Left colon (tissue), 2 donors: ENCODE results near the gene TSSK6. TPM values are rescaled to one million over a fixed set of nuclear protein-coding genes. Genes with fewer than 3 reads are reported as not detected.

Experiments used
- ATAC-seq: fragments of 200-7000 bp; cut with Tn5 transposase; one replicate; pipeline ENCODE4 v1.9.1; 2020; ENCODE audit warnings: mild to moderate bottlenecking, moderate library complexity
- DNase-seq, 2 donors: peaks; one replicate each; pipeline ENCODE4 v3.0.0-alpha.2; 2020
- intact Hi-C, 2 donors: fragments of 100-400 bp; cut with DNase I in 1 of 2; cut with micrococcal nuclease in 1 of 2; formaldehyde crosslinking; loops; one replicate each; pipeline versions ENCODE4 v1.11.2 to v1.14.0; 2022; cut with DNase I, micrococcal nuclease
- total RNA-seq, 2 donors: library from RNA; stranded (reverse); fragmentation: NEBNext Ultra II Directional; extraction: Animal tissue kit (Norgen Biotek cat#: 25700); gene quantifications; one replicate each; pipeline ENCODE4 v1.2.1, GENCODE V29; 2021
- donor health status: DM: no; HTN: no; CAD: no.
- donor health status: DM: yes; HTN: yes; CAD: no.

TSSK6 gene
- total RNA-seq, 2 donors from 2014 or later, result 1.6 to 2.8 TPM

DNA sequence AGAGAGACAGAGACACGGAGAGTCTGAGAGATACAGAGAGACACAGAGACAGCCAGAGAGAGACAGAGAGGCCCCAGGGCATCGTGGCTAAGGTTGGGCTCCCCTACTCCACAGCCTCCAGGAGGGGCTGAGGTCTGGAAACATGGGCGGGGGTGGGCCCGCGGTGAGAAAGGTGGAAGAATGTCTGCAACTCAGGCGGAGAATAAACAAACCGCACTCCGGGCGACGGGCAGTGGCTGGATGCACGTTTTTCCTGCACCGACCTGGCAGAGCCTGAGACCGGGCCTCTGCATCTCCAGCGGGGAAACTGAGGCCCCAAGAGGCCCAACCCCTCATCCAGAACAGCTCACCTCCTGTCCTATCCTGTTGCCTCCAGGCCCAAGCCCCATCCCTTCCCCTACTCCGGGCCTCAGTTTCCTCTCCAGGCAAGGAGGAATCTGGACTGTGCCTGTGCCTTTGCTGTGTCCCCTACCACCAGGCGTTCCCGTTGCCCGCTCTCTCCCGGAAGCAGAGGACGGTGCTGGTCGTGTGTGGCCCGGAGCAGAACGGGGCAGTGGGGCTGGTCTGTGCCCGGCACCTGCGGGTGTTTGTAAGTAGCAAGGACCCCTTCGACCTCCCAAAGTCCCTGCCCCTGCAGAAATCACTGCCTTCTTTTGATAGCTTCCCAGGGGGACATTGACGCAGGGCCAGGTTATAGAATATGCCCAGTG lies 19.4 kb upstream of the TSSK6 start:
- intact Hi-C loops, result loop anchor here (5.0 to 10.0 kb wide), 2 partner anchors 108 to 420 kb away; partner anchors contain the start of gene GMIP (in 1 of the 2)
- DNase-seq (no peak), ATAC-seq (no peak)

DNA sequence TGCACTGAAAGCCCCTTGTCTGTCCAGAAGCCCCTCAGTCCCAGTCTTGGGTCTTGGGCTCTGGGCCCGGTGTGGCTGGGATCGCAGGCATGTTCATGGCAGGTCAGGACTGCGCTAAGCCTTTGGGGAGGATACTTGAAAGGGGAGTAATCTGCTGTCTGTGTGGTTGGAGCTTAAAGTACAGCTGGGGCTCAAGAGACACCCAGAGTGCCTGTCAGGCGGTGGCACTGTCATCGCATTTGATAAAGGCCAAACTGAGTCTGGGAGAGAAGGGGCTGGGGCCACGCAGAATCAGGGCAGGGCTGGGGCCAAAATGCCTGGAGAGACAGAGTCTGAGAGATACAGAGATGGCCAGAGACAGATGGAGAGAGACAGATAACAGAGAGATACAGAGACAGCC lies 18.5 kb upstream of the TSSK6 start:
- ATAC-seq (no peak), DNase-seq (no peak)
- intact Hi-C loops, result loop anchor here in 1 of 2 donors (10.0 kb wide), 1 partner anchor 421 kb away; no protein-coding TSS in a partner anchor

DNA sequence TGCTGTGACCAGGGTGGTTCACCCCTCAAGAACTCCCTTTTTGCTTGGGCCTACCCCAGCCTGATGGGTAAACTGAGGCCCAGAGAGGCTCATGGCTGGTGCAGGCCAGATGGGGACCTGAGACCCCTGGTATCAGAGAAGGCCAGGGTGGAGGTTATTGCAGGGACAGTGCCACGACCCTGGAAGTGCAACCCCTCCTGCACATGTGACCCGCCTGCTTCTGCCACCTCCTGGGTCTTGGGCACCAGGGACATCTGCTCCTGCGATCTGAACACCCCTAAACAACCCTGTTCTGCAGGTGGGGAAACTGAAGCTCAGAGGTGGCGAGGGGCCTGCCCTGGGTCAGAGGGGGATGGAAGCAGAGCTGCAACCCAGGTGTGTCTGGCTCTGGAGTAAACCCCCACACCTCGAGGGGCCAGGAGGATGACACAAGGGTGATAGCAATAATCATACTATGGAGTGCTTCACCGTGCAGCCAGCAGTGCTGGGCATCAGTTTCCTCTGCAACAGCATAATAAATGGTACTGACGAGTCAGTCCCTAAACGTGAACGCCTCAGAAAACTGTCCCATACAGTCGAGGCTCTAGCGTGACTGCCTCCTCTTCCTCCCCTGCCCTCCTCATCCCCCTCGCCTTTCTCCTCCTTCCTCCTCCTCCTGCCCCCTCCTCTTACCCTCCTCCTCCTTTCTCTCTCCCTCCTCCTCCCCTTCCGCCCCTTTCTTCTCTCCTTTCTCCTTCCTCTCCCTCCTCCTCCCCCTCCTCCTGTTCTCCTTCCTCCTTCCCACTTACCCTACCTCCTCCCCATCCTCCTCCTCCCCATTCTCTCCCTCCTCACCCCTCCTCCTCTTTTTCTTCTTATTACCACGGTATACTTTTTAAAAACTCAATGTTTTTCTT lies 17.7 kb upstream of the TSSK6 start:
- intact Hi-C loops, result loop anchor here in 1 of 2 donors (10.0 kb wide), 1 partner anchor 422 kb away; no protein-coding TSS in a partner anchor
- DNase-seq (no peak), ATAC-seq (no peak)

DNA sequence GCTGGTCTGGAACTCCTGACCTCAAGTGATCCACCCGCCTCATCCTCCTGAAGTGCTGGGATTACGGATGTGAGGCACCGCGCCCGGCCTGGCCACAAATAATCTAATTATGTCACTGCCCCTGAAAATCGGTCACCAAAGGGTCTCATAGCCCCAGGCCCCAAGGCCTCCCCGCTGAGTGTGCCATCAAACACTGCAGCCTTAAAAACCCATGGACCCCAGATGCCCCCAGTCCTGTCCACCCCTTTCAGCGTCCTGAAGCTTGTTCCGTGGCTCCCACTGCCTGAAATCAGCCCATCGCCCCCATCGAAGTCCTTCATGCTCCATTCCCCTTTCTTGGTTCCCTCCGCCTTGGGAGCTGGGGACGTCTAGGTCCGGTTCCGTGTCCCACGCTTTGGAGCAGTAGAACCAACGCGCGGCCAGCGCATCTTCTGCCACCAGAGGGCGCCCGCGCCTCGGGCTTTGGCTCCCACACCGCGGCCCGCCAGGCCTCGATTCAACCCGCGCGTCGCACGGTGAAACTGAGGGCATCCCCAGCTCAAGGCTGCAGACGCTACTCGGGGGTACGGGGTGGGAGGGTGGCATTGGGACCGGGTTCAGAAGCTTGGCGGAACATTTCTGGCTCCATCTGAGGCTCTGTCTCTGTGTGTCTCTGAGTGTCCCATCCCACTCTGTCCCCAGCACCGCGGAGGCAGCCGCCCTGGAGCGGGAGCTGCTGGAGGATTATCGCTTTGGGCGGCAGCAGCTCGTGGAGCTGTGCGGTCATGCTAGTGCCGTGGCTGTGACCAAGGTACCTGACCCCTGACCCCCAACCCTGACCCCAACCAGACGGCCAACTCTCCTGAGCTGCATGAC lies 16.8 kb upstream of the TSSK6 start:
- ATAC-seq, result peak; percentile 72
- intact Hi-C loops, result loop anchor here in 1 of 2 donors (10.0 kb wide), 1 partner anchor 423 kb away; no protein-coding TSS in a partner anchor
- peak; percentile 51 to 91 for DNase-seq

DNA sequence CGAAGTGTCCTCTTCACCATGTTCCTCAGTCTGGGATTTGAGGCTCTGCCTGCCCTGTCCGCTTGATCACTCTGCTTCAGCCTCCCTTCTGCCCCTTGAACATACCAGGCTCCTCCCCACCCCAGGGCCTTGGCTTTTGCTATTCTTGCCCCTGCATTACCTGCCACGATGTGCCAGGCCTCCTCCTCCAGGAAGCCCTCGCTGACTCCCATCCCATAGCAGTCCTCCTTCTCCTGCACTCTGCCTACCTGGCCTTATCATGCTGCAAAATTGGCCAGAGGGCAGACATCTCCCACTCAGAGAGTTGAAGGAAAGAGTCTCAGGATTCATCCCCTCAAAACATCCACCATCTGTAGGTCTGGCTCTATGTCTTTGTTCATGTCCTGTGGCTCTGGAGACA lies 15.5 kb upstream of the TSSK6 start:
- ATAC-seq (no peak), DNase-seq (no peak)
- intact Hi-C loops, result loop anchor here in 1 of 2 donors (10.0 kb wide), 1 partner anchor 424 kb away; no protein-coding TSS in a partner anchor

DNA sequence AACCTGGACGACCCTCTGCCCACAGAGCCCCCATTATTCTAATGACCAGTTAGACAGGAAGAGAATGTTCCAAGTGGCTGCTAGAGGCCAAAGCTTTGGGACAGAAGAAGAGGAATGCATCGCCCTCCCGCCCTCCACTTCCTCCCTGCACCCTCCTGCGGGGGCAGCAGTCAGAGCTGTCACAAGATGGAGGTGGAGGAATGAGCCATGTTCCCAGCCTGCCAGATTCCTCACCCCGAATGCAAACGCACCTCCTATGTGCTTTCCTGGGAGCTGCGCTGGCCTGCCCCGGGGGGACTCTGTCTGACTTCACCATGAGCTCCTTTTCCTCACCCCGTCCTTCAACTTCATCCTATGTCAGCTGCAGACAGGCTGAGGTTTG lies 15.1 kb upstream of the TSSK6 start:
- ATAC-seq, result no peak
- DNase-seq, result no peak
- intact Hi-C loops, result loop anchor here in 1 of 2 donors (10.0 kb wide), 1 partner anchor 424 kb away; no protein-coding TSS in a partner anchor

DNA sequence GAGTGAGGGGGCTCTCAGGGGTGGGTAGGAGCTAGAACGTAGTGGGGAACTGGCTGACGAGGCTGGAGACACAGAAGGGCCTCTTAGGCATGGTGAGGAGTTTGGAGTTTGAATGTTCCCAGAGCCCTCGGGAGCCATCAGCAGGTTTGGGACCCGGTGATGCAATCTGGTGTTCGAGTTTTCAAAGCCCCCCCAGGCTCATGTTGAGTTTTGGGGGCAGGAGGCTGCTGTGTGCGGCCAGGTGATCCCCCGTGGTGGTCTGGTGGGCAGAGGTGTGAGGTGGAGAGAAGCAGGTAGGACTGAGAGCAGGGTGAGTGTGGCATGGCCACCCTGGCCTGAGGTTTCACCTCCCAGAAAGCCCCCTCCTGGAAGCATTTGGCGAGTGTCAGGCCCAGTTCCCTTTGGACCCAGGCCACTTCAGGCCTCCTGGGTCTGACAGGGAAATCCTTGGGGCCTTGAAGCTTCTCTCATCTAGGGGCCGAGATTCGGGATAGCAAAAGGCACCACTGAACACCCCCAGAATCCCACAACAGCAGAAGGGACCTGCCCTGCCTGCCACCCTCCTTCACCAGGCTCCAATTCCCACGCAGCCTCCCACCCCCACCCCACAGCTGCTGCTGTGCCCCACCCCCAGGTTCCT lies 14.6 kb upstream of the TSSK6 start:
- ATAC-seq (no peak), DNase-seq (no peak)
- intact Hi-C loops, result loop anchor here in 1 of 2 donors (5.0 to 10.0 kb wide), 2 partner anchors 112 to 425 kb away; partner anchors contain the start of gene GMIP

DNA sequence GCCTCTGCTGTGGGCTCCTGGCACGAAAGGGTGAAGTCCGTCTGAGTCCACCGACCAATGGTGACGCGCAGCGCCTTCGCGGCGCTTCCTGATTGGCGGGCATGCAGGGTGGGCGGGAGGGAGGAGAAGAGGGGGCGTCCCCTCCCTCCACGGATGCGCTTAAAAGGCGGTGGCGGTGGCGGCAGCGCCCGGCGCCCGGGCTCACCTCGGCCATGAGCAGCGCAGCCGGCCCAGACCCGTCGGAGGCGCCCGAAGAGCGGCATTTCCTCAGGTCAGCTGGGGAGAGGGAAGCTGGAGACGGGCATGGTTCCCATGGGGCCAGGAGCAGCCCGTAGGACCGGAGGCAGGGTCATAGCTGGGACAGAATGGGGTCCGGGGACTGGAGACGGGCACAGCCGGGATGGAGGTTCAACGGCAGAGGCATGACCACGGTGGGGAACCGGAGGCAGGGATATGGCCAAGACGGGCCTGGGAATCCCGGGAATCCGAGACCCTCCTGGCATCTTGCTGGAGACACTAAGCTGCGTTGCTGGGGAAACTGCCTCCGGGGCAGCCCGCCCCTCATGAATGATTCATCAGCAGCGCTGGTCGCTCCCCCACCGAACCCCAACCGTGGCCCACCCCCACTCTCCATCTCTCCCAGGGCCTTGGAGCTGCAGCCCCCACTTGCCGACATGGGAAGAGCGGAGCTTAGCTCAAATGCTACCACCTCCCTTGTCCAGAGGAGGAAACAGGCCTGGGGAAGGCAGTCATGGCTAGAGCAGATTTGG lies 13.6 kb upstream of the TSSK6 start, which contains the start of gene YJEFN3:
YJEFN3 (plus strand) TSS at position 191 of the 770 bp plus-strand sequence; CDS start at position 213, 22 bp downstream.
- intact Hi-C loops, result loop anchor here in 1 of 2 donors (5.0 kb wide), 1 partner anchor 113 kb away; the partner anchor contains the start of gene GMIP
- DNase-seq (no peak), ATAC-seq (no peak)

DNA sequence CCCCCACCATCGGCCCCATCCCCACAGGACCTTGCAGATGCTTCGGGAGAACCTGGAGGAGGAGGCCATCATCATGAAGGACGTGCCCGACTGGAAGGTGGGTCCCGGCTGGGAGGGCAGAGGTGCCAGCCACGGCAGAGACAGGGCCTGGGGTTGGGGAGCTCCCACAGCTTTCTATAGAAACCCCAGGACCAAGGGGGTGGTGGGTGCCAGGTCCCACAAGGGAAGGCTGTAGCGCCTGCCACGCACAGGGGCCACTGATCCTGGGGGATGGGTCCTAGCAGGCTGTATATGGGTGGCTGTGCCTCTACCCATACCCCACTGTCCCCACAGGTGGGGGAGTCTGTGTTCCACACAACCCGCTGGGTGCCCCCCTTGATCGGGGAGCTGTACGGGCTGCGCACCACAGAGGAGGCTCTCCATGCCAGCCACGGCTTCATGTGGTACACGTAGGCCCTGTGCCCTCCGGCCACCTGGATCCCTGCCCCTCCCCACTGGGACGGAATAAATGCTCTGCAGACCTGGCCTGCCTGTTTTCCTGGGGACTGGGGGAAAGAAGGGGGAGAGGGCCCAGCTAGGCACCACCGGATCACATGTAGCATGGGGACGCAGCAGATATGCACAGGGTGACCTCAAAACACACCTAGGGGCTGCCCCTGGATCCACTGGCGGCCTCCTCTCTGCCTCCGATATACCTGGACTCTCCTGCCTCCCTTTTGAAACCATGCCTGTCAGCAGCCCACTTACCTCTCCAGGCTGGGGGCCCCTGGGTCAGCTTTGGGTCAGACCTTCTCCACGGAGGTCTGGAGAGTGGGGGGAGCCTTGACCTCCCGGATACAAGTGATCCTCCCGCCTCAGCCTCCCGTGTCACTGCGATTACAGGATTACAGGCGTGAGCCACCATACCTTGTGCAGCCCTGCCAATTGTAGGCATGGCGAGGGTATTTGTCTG lies 12.6 kb upstream of the TSSK6 start:
- DNase-seq (no peak), ATAC-seq (no peak)
- intact Hi-C loops, result loop anchor here in 1 of 2 donors (5.0 kb wide), 1 partner anchor 114 kb away; the partner anchor contains the start of gene GMIP

DNA sequence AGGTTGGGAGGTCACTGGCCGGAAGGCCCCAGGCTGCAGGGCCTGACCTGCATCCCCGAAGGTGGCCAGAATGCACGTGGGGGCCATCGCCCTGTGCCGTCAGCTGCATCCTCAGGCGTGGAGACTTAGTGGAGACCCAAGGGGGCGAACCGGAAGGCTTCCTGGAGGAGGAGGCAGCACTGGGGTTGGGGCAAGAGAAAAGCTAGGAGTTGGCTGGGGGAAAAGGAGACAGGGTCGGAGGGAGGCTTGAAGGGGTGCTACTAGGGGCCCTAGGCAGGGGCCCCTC lies 12.0 kb upstream of the TSSK6 start:
- DNase-seq (no peak), ATAC-seq (no peak)
- intact Hi-C loops, result loop anchor here in 1 of 2 donors (5.0 kb wide), 1 partner anchor 115 kb away; the partner anchor contains the start of gene GMIP

DNA sequence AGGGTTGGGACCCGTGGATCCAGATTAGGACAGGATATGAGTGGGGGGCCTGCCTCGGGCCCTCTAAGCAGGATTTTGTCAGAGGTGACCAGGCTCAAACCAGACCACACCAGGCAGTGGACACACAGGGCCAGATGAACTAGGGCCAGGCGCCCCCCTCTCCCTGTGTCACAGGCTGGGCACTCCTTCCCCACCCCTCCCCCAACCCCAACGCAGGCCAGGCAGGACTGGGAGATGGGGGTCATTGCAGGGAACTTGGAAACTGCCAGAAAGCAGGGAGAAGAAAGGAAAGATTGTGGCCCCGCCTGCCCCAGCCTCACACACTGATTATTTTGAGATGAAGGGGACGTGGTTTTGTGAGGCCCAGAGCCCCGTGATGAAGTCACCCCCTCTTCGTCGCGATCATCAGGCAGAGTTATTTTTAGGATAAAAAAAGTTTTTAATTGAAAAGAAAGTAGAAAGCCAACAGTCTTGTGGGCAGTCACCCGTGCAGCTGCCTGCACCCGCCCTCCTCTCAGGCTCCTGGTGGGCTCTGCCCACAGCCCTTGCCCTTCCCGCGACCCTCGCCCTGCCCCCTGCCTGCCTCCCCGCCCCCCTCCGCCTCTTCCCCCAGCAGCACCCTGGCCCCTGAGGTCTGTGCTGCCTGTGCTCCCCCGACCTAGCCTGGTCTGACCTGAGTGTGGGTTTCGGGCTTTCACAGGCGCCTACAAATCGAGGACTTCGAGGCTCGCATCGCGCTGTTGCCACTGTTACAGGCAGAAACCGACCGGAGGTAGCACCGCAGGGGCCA lies 11.4 kb upstream of the TSSK6 start:
- DNase-seq (no peak), ATAC-seq (no peak)
- intact Hi-C loops, result loop anchor here in 1 of 2 donors (5.0 kb wide), 1 partner anchor 116 kb away; the partner anchor contains the start of gene GMIP

DNA sequence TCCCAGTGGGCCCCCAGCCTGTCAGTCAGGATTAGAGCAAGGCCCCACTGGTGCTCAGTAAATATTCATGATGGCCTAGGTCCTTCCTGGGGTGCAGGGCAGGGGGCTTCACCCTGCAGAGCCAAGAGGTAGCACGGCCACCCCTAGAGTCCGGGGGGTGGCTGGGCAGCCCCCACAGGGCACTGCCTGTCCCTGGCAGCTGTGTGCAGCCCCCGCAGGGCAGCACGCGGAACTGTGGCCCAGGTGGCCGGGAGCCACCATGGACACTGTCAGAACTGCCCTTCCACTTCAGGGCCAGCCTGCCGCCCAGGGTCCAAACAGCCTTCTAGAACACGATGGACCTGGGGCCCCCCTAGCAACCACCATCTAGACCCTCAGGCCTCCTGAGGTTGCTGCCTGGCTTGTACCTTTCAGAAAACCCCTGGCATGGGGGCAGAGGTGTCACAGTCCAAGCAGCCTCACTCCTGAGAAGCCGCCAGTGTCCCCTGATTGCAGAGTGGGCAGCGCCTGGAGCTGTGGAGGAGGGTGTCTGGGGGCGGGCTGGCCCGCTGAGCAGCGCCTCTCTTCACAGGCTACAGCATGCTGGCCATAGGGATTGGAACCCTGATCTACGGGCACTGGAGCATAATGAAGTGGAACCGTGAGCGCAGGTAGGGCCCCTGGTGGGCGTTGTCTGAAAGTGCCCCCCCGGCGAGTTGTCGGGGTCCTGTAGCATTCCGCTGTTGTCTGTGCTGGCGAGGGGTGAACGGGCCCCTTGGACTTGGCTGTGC lies 10.4 kb upstream of the TSSK6 start:
- DNase-seq, result no peak
- intact Hi-C loops, result loop anchor here in 1 of 2 donors (5.0 kb wide), 1 partner anchor 117 kb away; the partner anchor contains the start of gene GMIP
- ATAC-seq, result no peak

DNA sequence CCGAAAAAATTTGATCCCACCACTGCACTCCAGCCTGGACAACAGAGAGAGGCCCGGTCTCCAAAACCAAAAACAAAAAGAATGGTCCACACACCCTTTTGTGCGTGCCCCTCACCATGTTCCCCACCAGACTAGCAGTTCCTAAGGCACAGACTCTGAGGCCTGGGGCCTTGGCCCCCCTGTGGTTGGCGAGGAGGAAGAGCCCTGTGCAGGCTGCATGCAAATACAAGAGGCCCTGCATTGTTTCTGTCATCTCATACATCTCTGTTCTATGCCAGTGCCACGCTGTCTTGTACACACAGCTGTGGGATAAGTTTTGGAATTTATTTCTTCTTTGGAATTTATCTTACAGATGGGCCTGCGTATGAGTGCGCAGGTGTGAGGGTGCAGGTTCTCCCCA lies 8.7 kb upstream of the TSSK6 start:
- intact Hi-C loops, result no loop called here
- DNase-seq, result no peak
- no peak for ATAC-seq

DNA sequence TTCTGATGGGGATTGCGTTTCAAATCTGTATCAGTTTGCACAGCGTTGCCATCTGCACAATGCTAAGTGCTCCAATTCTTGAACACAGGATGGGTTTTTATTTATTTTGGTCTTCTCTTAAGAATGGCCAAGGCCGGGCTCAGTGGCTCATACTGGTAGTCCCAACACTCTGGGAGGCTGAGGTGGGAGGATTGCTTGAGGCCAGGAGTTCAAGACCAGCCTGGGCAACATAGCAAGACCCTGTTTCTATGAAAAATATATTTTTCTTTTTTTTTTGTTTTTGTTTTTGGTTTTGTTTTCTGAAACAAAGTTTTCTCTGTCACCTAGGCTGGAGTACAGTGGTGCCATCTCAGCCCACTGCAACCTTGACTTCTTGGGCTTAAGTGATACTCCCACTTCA lies 7.8 kb upstream of the TSSK6 start:
- intact Hi-C loops, result no loop called here
- no peak for DNase-seq

DNA sequence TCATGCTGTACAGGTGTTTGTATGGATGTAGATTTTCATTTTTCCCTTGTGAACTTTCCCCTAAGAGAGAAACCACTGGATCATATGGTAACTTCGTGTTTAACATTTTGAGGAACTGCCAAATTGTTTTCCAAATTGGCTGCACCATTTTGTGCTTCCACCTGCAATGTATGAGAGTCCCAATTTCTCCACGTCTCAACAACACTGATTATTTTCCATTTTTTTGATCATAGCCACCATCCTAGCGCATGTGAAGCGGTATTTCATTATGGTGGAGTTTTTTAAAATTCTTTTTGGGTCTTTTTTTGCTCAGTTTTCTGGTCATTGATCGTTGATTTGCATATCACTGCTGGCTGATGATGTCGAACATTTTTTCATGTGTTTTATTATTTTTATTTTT lies 5.6 kb upstream of the TSSK6 start:
- DNase-seq (no peak), ATAC-seq (no peak)
- intact Hi-C loops, result no loop called here

More for the DNA sequence above, 7.8 kb upstream of the TSSK6 start:
- ATAC-seq, result no peak
